Measurements from ENCODE around the gene GGACT.

- TF ChIP-seq ELF4 (IDR thresholded peaks at IDR 0.05) (no peak), SUZ12 (IDR thresholded peaks at IDR 0.05) (no peak), SP1 (IDR thresholded peaks at IDR 0.05) (no peak), FOXM1 (IDR thresholded peaks at IDR 0.05; ENCODE audit: borderline replicate concordance) (no peak), FOXA1 (IDR thresholded peaks at IDR 0.05) (no peak), FOXK2 (IDR thresholded peaks at IDR 0.05) (no peak), ZNF384 (IDR thresholded peaks at IDR 0.05) (no peak), BHLHE40 (IDR thresholded peaks at IDR 0.05; ENCODE audit: borderline replicate concordance) (no peak), L3MBTL2 (conservative IDR thresholded peaks at IDR 0.05) (no peak)
- TF ChIP-seq, protein P1, sequence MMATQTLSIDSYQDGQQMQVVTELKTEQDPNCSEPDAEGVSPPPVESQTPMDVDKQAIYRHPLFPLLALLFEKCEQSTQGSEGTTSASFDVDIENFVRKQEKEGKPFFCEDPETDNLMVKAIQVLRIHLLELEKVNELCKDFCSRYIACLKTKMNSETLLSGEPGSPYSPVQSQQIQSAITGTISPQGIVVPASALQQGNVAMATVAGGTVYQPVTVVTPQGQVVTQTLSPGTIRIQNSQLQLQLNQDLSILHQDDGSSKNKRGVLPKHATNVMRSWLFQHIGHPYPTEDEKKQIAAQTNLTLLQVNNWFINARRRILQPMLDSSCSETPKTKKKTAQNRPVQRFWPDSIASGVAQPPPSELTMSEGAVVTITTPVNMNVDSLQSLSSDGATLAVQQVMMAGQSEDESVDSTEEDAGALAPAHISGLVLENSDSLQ (IDR thresholded peaks at IDR 0.05), result no peak
Measured at GRCh38 chr13:100636441-100636840, 47.9 kb upstream of the GGACT start.
